Activated CD8-positive, alpha-beta memory T cell treated with anti-CD3 and anti-CD28 coated beads, Interleukin-2, amount 10 ng/mL, durations not matched to agents 7 days and 5 days (primary cell): ENCODE measurements around the gene TMEM258. TPM values are rescaled to one million over a fixed set of nuclear protein-coding genes. Genes with fewer than 3 reads are reported as not detected.

Experiments
- ATAC-seq: fragments of 150-1000 bp; cut with Tn5 transposase; one replicate; pipeline ENCODE4 v1.10.0; 2021; ENCODE audit warnings: moderate library complexity
- CTCF ChIA-PET: fragments of 350-600 bp; sonication (Branson Sonifier 250); formaldehyde crosslinking; loops from one replicate; lab custom pipeline; 2021; ENCODE audit warnings: antibody characterized with exemption; lab: Charles Lee
- DNase-seq: peaks from one replicate; pipeline ENCODE4 v3.0.0-alpha.2; 2020
- H3K27ac Mint-ChIP-seq: one replicate; pipeline ENCODE4 v1.8.0; 2021; ENCODE audit warnings: mild to moderate bottlenecking, mixed read lengths
- H3K27me3 Mint-ChIP-seq: one replicate; pipeline ENCODE4 v1.8.0; 2021; ENCODE audit warnings: mixed read lengths
- H3K36me3 Mint-ChIP-seq: one replicate; pipeline ENCODE4 v1.8.0; 2021; ENCODE audit warnings: mild to moderate bottlenecking, mixed read lengths
- H3K4me1 Mint-ChIP-seq: one replicate; pipeline ENCODE4 v1.8.0; 2021; ENCODE audit warnings: mixed read lengths
- H3K4me3 Mint-ChIP-seq: one replicate; pipeline ENCODE4 v1.8.0; 2021; ENCODE audit warnings: mild to moderate bottlenecking, moderate library complexity, mixed read lengths
- H3K9me3 Mint-ChIP-seq: one replicate; pipeline ENCODE4 v1.8.0; 2022; ENCODE audit warnings: low read depth, mixed read lengths
- total RNA-seq, 2 experiments: library from RNA; stranded (reverse); gene quantifications; one replicate each; pipeline ENCODE4 v1.2.3, GENCODE V29; 2021

TMEM258 gene
- total RNA-seq, 2 experiments from 2014 or later, result 138 to 157 TPM

GRCh38 chr11:61800331-61801281 is 8.2 kb upstream of the TMEM258 start:
- no peaks in the 10 kb centered on the region for H3K9me3 Mint-ChIP-seq
- ATAC-seq (no peak), DNase-seq (no peak)
- no peak overlapping the region for H3K4me3 Mint-ChIP-seq
- H3K27ac Mint-ChIP-seq, result no peak overlapping the region
- peaks cover 31% of the 10 kb centered on the region for H3K4me1 Mint-ChIP-seq
- CTCF ChIA-PET, result interaction anchor here (1.1 to 13.1 kb wide), 4 partner anchors 8 to 308 kb away, joined by 3 to 173 read pairs (median 22); partner anchors contain the start of genes FADS1, FEN1 and TMEM258
- no peaks in the 10 kb centered on the region for H3K27me3 Mint-ChIP-seq
- H3K36me3 Mint-ChIP-seq, result peaks cover 43% of the 10 kb centered on the region

GRCh38 chr11:61799665-61800284 is 7.4 kb upstream of the TMEM258 start:
- no peaks in the 10 kb centered on the region for H3K9me3 Mint-ChIP-seq
- DNase-seq (no peak), ATAC-seq (no peak)
- peaks cover 48% of the 10 kb centered on the region for H3K36me3 Mint-ChIP-seq
- peak overlapping the region; percentile 7 for H3K27ac Mint-ChIP-seq
- peaks cover 38% of the 10 kb centered on the region for H3K4me1 Mint-ChIP-seq
- no peaks in the 10 kb centered on the region for H3K27me3 Mint-ChIP-seq
- no peak overlapping the region for H3K4me3 Mint-ChIP-seq
- CTCF ChIA-PET, result interaction anchor here (4.6 to 13.1 kb wide), 2 partner anchors 14 to 308 kb away, joined by 37 to 173 read pairs; partner anchors contain the start of gene FADS1

DNA sequence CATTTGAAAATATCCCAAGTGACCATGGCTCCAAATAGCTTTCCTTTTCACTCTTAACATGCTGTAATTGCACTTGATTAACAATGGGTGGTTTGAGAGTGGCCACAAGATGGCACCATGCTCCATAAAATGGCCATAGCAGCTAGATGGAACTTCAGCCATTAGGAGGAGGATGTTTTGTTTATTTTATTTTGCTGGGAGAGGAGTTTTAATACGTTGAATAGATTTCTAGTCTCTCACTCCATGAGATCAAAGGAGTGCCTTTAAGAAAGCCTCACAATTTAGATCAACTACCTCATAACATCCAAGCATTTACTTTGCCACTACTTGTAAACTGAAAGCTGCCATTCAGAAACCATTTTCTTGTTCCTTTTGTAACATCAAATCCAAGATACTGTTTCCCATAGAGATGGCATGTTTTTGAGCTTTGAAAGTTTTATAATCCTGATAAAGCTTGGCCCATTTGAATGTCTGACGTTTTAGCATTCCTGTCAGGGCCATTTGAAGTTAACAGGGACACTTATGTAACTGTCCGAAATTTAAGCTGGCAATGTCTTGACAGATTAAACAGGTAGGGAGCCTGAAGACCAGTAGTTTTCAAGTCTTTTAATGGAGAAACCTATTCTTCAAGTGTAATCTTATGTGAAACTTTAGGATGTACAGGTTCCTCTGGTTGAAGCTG is 5.0 kb upstream of the TMEM258 start:
- Mint-ChIP-seq H3K27ac (peak overlapping the region; percentile 3), H3K9me3 (no peaks in the 10 kb centered on the region), H3K27me3 (no peaks in the 10 kb centered on the region), H3K4me3 (no peak overlapping the region), H3K4me1 (peaks cover 48% of the 10 kb centered on the region), H3K36me3 (peaks cover 59% of the 10 kb centered on the region)
- ATAC-seq (no peak), DNase-seq (peak; percentile 85)
- CTCF ChIA-PET, result interaction anchor here (0.7 to 13.1 kb wide), 38 partner anchors 8 to 315 kb away, joined by 3 to 173 read pairs (median 5); partner anchors contain the start of genes FADS1, FADS2 and FADS3

DNA sequence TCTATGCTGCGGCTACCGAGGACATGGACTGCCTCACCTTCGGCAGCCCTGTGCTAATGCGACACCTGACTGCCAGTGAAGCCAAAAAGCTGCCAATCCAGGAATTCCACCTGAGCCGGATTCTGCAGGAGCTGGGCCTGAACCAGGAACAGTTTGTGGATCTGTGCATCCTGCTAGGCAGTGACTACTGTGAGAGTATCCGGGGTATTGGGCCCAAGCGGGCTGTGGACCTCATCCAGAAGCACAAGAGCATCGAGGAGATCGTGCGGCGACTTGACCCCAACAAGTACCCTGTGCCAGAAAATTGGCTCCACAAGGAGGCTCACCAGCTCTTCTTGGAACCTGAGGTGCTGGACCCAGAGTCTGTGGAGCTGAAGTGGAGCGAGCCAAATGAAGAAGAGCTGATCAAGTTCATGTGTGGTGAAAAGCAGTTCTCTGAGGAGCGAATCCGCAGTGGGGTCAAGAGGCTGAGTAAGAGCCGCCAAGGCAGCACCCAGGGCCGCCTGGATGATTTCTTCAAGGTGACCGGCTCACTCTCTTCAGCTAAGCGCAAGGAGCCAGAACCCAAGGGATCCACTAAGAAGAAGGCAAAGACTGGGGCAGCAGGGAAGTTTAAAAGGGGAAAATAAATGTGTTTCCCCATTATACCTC is 3.6 kb upstream of the TMEM258 start:
- no peak for DNase-seq
- Mint-ChIP-seq H3K9me3 (no peaks in the 10 kb centered on the region), H3K4me3 (no peak overlapping the region), H3K27ac (peak overlapping the region; percentile 54), H3K27me3 (no peaks in the 10 kb centered on the region), H3K36me3 (peaks cover 60% of the 10 kb centered on the region), H3K4me1 (peaks cover 54% of the 10 kb centered on the region)
- no peak for ATAC-seq
- CTCF ChIA-PET, result interaction anchor here (1.8 to 13.1 kb wide), 9 partner anchors 18 to 312 kb away, joined by 4 to 173 read pairs (median 32); partner anchors contain the start of gene FADS1

GRCh38 chr11:61795459-61795858 is 3.1 kb upstream of the TMEM258 start:
- no peaks in the 10 kb centered on the region for H3K27me3 Mint-ChIP-seq
- no peaks in the 10 kb centered on the region for H3K9me3 Mint-ChIP-seq
- CTCF ChIA-PET, result interaction anchor here (3.4 to 13.1 kb wide), 3 partner anchors 19 to 286 kb away, joined by 32 to 173 read pairs (median 44); partner anchors contain the start of gene FADS1
- peaks cover 59% of the 10 kb centered on the region for H3K36me3 Mint-ChIP-seq
- peaks cover 56% of the 10 kb centered on the region for H3K4me1 Mint-ChIP-seq
- DNase-seq, result no peak
- no peak overlapping the region for H3K27ac Mint-ChIP-seq
- H3K4me3 Mint-ChIP-seq, result peak overlapping the region; percentile 8
- no peak for ATAC-seq

GRCh38 chr11:61794579-61794978 is 2.2 kb upstream of the TMEM258 start:
- no peaks in the 10 kb centered on the region for H3K9me3 Mint-ChIP-seq
- H3K36me3 Mint-ChIP-seq, result peaks cover 59% of the 10 kb centered on the region

DNA sequence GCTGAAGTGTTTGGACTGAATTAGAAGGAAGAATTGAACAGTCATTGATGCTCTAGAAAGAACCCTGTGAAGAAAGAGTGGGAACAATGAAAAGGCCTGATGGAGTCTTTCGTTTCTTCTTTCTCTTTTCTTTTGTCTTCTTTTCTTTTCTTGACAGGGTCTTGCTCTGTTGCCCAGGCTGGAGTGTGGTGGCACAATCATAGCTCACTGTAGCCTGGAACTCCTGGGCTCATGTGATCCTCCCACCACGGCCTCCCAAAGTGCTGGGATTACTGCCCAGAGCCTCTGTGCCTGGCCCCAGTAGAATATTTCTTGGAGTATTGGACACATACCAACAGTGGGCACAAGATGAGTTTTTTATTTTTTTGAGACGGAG is 1.4 kb upstream of the TMEM258 start:
- Mint-ChIP-seq H3K4me1 (peaks cover 50% of the 10 kb centered on the region), H3K36me3 (peaks cover 54% of the 10 kb centered on the region), H3K9me3 (no peaks in the 10 kb centered on the region), H3K27ac (peak overlapping the region; percentile 100), H3K4me3 (peak overlapping the region; percentile 90), H3K27me3 (no peaks in the 10 kb centered on the region)
- ATAC-seq, result no peak
- CTCF ChIA-PET, result interaction anchor here (0.6 to 13.1 kb wide), 9 partner anchors 12 to 314 kb away, joined by 3 to 173 read pairs (median 8); partner anchors contain the start of genes FADS1, FADS2 and FADS3
- no peak for DNase-seq

More at GRCh38 chr11:61794579-61794978, 2.2 kb upstream of the TMEM258 start:
- DNase-seq, result no peak
- ATAC-seq, result no peak
- Mint-ChIP-seq H3K4me3 (peak overlapping the region; percentile 8), H3K27me3 (no peaks in the 10 kb centered on the region), H3K27ac (no peak overlapping the region), H3K4me1 (peaks cover 55% of the 10 kb centered on the region)
- CTCF ChIA-PET, result interaction anchor here (1.2 to 13.1 kb wide), 3 partner anchors 11 to 34 kb away, joined by 3 to 173 read pairs (median 6); partner anchors contain the start of genes FADS1 and FADS2

DNA sequence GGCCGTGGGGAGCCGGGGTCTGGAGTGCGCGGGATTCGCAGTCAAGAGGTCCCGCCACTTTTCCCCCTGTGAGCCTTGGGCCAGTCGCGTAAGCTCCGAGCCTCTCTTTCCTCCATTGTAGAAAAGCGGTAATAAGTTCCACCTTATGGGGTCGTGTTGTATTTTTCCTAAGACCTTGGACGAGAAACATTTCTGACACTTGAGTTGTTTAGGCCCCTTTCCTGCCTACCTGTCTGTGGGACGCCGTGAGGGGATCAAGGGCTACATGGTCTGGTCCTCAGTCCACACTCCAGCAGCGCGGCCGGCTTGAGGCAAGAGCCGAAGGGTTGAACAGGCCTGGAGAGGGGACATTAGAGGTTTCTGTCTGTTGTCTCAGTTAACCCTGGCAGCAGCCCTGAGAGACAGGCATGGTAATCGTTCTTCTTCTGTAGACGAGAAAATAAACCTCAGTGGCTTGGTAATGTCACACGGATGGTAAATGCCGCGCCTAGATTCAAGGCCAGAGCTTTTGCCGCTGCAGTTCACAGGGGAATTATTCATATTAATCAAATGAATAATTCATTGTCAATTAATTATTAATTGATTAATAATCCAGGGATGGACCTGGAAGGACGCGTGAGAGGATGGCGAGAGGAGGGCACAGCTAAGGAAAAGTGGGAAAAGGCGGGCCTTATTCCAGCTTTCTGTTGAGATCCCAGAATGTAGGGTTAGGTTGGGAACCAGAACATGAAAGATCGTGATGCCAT is 857 bp upstream of the TMEM258 start:
- peak; percentile 38 for ATAC-seq
- H3K27ac Mint-ChIP-seq, result peak overlapping the region; percentile 100
- CTCF ChIA-PET, result interaction anchor here (0.6 to 13.1 kb wide), 15 partner anchors 8 to 314 kb away, joined by 3 to 173 read pairs (median 6); partner anchors contain the start of genes FADS1 and FADS3
- peaks cover 50% of the 10 kb centered on the region for H3K36me3 Mint-ChIP-seq
- no peaks in the 10 kb centered on the region for H3K9me3 Mint-ChIP-seq
- no peak for DNase-seq
- H3K4me1 Mint-ChIP-seq, result peaks cover 48% of the 10 kb centered on the region
- H3K4me3 Mint-ChIP-seq, result peak overlapping the region; percentile 90
- H3K27me3 Mint-ChIP-seq, result no peaks in the 10 kb centered on the region

GRCh38 chr11:61791737-61792309 is 576 bp downstream of the TMEM258 start:
- Mint-ChIP-seq H3K27me3 (no peaks in the 10 kb centered on the region), H3K4me1 (peaks cover 40% of the 10 kb centered on the region), H3K9me3 (no peaks in the 10 kb centered on the region), H3K36me3 (peaks cover 42% of the 10 kb centered on the region), H3K4me3 (peak overlapping the region; percentile 90), H3K27ac (peak overlapping the region; percentile 100)
- ATAC-seq, result peak; percentile 32
- DNase-seq, result peak; percentile 79
- CTCF ChIA-PET, result interaction anchor here (1.3 to 13.1 kb wide), 10 partner anchors 20 to 316 kb away, joined by 3 to 173 read pairs (median 9); partner anchors contain the start of genes FADS1 and FADS3

DNA sequence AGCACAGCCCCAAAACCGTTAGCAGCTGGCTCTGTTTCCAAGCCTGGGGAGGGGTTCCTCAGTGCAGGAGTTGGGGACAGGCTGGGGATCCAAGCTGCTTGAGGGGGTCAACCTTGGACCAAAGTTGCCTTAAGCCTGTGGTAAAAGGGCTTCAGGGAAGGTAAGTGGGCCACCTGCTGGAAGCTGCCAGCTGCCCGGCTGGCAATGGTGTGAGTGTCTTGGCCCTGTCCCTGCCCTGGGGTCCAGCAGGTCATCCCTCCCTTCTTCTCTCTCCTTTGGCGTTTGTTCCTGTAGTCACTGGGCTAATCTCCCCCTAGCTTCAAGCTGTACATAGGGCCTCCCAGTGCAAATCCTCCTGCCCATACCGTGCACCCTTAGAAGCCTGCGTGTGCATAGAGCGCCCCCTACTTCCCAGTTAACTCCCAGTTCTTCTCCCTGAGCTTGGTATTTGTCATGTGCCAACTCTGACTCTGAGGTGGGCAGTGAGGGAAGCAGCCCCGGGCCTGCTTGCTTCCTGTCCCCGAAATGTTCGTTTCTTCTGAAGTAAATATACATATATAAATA is 4.4 kb downstream of the TMEM258 start:
- CTCF ChIA-PET, result interaction anchor here (1.0 to 1.9 kb wide), 8 partner anchors 10 to 294 kb away, joined by 3 to 7 read pairs (median 5); no protein-coding TSS in a partner anchor
- Mint-ChIP-seq H3K4me1 (peaks cover 11% of the 10 kb centered on the region), H3K36me3 (peaks cover 16% of the 10 kb centered on the region), H3K27ac (no peak overlapping the region), H3K4me3 (no peak overlapping the region), H3K9me3 (no peaks in the 10 kb centered on the region), H3K27me3 (no peaks in the 10 kb centered on the region)
- ATAC-seq (no peak), DNase-seq (peak; percentile 49)

DNA sequence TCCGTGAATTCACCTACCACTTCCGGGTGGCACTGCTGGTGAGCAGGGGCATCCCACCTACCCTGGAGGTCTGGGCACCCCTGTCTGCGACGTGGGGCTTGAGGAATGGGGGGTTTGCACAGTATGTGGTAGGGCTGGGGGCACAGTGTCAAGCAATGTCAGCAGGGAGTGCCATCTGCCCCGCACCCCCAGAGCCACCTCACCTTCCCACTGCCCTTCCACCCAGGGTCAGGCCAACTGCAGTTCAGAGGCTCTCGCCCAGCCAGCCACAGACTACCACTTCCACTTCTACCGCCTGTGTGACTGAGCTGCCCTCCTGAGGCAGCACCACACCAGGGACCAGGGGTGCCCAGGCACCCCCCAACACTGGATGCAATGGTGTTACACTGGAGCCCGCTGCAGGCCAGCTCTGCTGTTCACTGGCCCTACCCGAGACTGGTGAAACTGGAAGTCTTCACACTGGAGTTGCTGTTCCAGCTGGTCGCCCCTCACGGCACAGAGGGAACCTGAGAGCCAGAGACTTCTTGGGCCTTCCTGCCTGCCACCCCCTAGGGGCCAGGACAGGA is 6.5 kb downstream of the TMEM258 start:
- H3K27ac Mint-ChIP-seq, result no peak overlapping the region
- no peaks in the 10 kb centered on the region for H3K27me3 Mint-ChIP-seq
- ATAC-seq, result no peak
- H3K4me3 Mint-ChIP-seq, result no peak overlapping the region
- peaks cover 5% of the 10 kb centered on the region for H3K4me1 Mint-ChIP-seq
- no peak for DNase-seq
- H3K36me3 Mint-ChIP-seq, result peaks cover 7% of the 10 kb centered on the region
- CTCF ChIA-PET, result interaction anchor here (0.7 to 1.0 kb wide), 3 partner anchors 36 to 296 kb away, joined by 3 to 5 read pairs (median 4); no protein-coding TSS in a partner anchor
- no peaks in the 10 kb centered on the region for H3K9me3 Mint-ChIP-seq
